Loucy (cell line): Measurements from ENCODE around the gene CPXM2.

ENCODE experiments used
- H2AFZ ChIP-seq: fragments of 200-600 bp; sonication (generic); 2 replicates; pipeline ENCODE4 v1.6.0; 2016; ENCODE audit warnings: antibody characterized with exemption, mild to moderate bottlenecking, low read length, moderate library complexity
- H3F3A ChIP-seq: fragments of 200-600 bp; 2 replicates; pipeline ENCODE4 v1.6.0; 2016; ENCODE audit warnings: antibody characterized with exemption, low read depth, mild to moderate bottlenecking
- H3K27me3 ChIP-seq: fragments of 200-600 bp; sonication (generic); 2 replicates; pipeline ENCODE4 v1.6.1; 2014; ENCODE audit warnings: low read length, mild to moderate bottlenecking; ENCODE audit not compliant: insufficient read depth, poor library complexity, severe bottlenecking
- H3K36me3 ChIP-seq: fragments of 200-600 bp; sonication (generic); 2 replicates; pipeline ENCODE4 v1.6.1; 2016; ENCODE audit warnings: low read length; ENCODE audit not compliant: insufficient read depth
- H3K4me1 ChIP-seq: fragments of 200-600 bp; sonication (generic); 2 replicates; pipeline ENCODE4 v1.5.1; 2014; ENCODE audit warnings: low read length, mild to moderate bottlenecking; ENCODE audit not compliant: insufficient read depth, poor library complexity, severe bottlenecking
- H3K4me2 ChIP-seq: fragments of 200-600 bp; sonication (generic); 2 replicates; pipeline ENCODE4 v1.6.0; 2014; ENCODE audit warnings: antibody characterized with exemption, low read length, low read depth, mild to moderate bottlenecking; ENCODE audit not compliant: poor library complexity, severe bottlenecking
- H3K4me3 ChIP-seq: fragments of 200-600 bp; sonication (generic); 2 replicates; pipeline ENCODE4 v1.5.1; 2014; ENCODE audit warnings: low read length, mild to moderate bottlenecking, mixed read lengths; ENCODE audit not compliant: poor library complexity, severe bottlenecking
- H3K79me2 ChIP-seq: fragments of 200-600 bp; sonication (generic); 2 replicates; pipeline ENCODE4 v1.6.1; 2014; ENCODE audit warnings: low read length; ENCODE audit not compliant: insufficient read depth
- H3K9ac ChIP-seq: fragments of 200-600 bp; sonication (generic); 2 replicates; pipeline ENCODE4 v1.6.0; 2014; ENCODE audit warnings: mild to moderate bottlenecking, low read depth, low read length, moderate library complexity; ENCODE audit not compliant: poor library complexity, severe bottlenecking
- H3K9me2 ChIP-seq: fragments of 200-600 bp; sonication (generic); replicated peaks from 2 replicates; pipeline ENCODE4 v1.6.1; 2016; ENCODE audit warnings: low read depth, low read length, mixed read lengths
- H3K9me3 ChIP-seq: fragments of 200-600 bp; sonication (generic); 2 replicates; pipeline ENCODE4 v1.6.1; 2014; ENCODE audit warnings: mild to moderate bottlenecking, antibody characterized with exemption, low read length, low read depth; ENCODE audit not compliant: insufficient read depth
- H4K20me1 ChIP-seq: fragments of 200-600 bp; sonication (generic); 2 replicates; pipeline ENCODE4 v1.6.0; 2014; ENCODE audit warnings: antibody characterized with exemption, low read length, mild to moderate bottlenecking; ENCODE audit not compliant: insufficient read depth, poor library complexity, severe bottlenecking
- EZH2phosphoT487 ChIP-seq: fragments of 200-600 bp; IDR thresholded peaks from 2 replicates; pipeline ENCODE4 v1.6.1; 2018; ENCODE audit warnings: antibody characterized with exemption, mild to moderate bottlenecking, moderate library complexity, borderline replicate concordance
- TF ChIP-seq, protein P1 (sequence below): fragments of 200-600 bp; sonication (generic); conservative IDR thresholded peaks from 2 replicates; pipeline ENCODE4 v1.5.1; 2014; ENCODE audit warnings: mild to moderate bottlenecking, antibody characterized with exemption, low read length

The CPXM2 gene

GRCh38 chr10:123841560-123841959 is 50.0 kb downstream of the CPXM2 start:
- no peaks in the 10 kb centered on the region for H3K27me3 ChIP-seq
- H3K9ac ChIP-seq: no peak overlapping the region

DNA sequence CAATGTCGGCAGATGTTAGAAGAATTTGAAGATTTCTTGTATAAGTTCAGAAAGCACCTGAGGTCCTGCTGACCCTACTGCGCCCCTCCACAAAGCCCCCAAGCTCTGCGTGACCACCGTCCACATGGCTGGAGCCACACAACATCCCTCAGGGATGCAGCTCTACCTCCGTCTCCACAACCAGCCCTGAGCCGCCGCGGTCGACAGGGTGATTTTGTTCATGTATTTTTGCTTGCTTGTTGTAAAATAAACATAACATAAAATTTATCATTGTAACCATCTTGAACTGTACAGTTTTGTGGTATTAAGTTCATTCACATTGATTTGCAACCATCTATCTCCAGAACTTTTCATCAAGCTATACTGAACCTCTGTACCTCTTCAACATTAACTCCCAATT is 50.5 kb downstream of the CPXM2 start:
- Histone ChIP-seq H3K9ac (no peak overlapping the region), H2AFZ (no peak overlapping the region), H3K36me3 (no peaks in the 10 kb centered on the region), H3K4me3 (no peak overlapping the region), H3K4me1 (no peaks in the 10 kb centered on the region), H4K20me1 (no peaks in the 10 kb centered on the region), H3F3A (no peaks in the 10 kb centered on the region), H3K9me3 (0 out of 2 replicates have a peak, but pooled peaks cover 3% of the 10 kb centered on the region), H3K27me3 (no peaks in the 10 kb centered on the region), H3K79me2 (no peaks in the 10 kb centered on the region), H3K4me2 (no peak overlapping the region), H3K9me2 (no peaks in the 10 kb centered on the region)
- TF ChIP-seq, protein P1, sequence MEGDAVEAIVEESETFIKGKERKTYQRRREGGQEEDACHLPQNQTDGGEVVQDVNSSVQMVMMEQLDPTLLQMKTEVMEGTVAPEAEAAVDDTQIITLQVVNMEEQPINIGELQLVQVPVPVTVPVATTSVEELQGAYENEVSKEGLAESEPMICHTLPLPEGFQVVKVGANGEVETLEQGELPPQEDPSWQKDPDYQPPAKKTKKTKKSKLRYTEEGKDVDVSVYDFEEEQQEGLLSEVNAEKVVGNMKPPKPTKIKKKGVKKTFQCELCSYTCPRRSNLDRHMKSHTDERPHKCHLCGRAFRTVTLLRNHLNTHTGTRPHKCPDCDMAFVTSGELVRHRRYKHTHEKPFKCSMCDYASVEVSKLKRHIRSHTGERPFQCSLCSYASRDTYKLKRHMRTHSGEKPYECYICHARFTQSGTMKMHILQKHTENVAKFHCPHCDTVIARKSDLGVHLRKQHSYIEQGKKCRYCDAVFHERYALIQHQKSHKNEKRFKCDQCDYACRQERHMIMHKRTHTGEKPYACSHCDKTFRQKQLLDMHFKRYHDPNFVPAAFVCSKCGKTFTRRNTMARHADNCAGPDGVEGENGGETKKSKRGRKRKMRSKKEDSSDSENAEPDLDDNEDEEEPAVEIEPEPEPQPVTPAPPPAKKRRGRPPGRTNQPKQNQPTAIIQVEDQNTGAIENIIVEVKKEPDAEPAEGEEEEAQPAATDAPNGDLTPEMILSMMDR: no peak
- no peak for TF ChIP-seq EZH2phosphoT487

More at GRCh38 chr10:123841560-123841959, 50.0 kb downstream of the CPXM2 start:
- Histone ChIP-seq H3K79me2 (no peaks in the 10 kb centered on the region), H3K9me3 (0 out of 2 replicates have a peak, but pooled peaks cover 3% of the 10 kb centered on the region), H2AFZ (no peak overlapping the region), H3F3A (no peaks in the 10 kb centered on the region), H3K36me3 (no peaks in the 10 kb centered on the region), H3K9me2 (no peaks in the 10 kb centered on the region), H4K20me1 (no peaks in the 10 kb centered on the region), H3K4me1 (no peaks in the 10 kb centered on the region), H3K4me2 (no peak overlapping the region), H3K4me3 (no peak overlapping the region)
- TF ChIP-seq, protein P1: no peak
- TF ChIP-seq EZH2phosphoT487: no peak

- no peaks in the 10 kb centered on the region for H3K27me3 ChIP-seq
- no peak overlapping the region for H3K4me2 ChIP-seq
- H3K36me3 ChIP-seq: no peaks in the 10 kb centered on the region
- H4K20me1 ChIP-seq: no peaks in the 10 kb centered on the region
- no peak overlapping the region for H3K9ac ChIP-seq
- no peaks in the 10 kb centered on the region for H3K79me2 ChIP-seq
- H3K4me1 ChIP-seq: no peaks in the 10 kb centered on the region
- H3K9me3 ChIP-seq: 0 out of 2 replicates have a peak, but pooled peaks cover 3% of the 10 kb centered on the region
- TF ChIP-seq EZH2phosphoT487: no peak
- TF ChIP-seq, protein P1: no peak
- H2AFZ ChIP-seq: no peak overlapping the region
- H3K9me2 ChIP-seq: no peaks in the 10 kb centered on the region
- H3F3A ChIP-seq: no peaks in the 10 kb centered on the region
- no peak overlapping the region for H3K4me3 ChIP-seq
These were observed 50.9 kb downstream of the CPXM2 start for GRCh38 chr10:123840714-123841113.
